Panc1 (cell line): ENCODE results near the gene CAMK1D.

Experiments used
- CTCF ChIP-seq: fragments of 450-650 bp; IDR thresholded peaks from 2 replicates; pipeline ENCODE4 v1.5.1; 2017; ENCODE audit warnings: mild to moderate bottlenecking
- POLR2AphosphoS5 ChIP-seq: IDR thresholded peaks from 2 replicates; pipeline ENCODE4 v1.6.1; 2012; ENCODE audit warnings: mild to moderate bottlenecking, low read depth, low read length, moderate library complexity
- TCF7L2 ChIP-seq: IDR thresholded peaks from 2 replicates; pipeline ENCODE4 v1.6.1; 2011; ENCODE audit warnings: mild to moderate bottlenecking, low read depth, low read length, inconsistent platforms

GRCh38 chr10:12423896-12424295 is 74.5 kb downstream of the CAMK1D start:
- TF ChIP-seq CTCF: no peak
- TF ChIP-seq POLR2AphosphoS5: no peak
- TF ChIP-seq TCF7L2: no peak
